ENCODE results near the gene TSNAXIP1. TPM values are rescaled to one million over a fixed set of nuclear protein-coding genes. Genes with fewer than 3 reads are reported as not detected.

Gene TSNAXIP1
- total and polyA plus RNA-seq, 4 donors = 0.09 to 1.5 (median 0.69) TPM

DNA sequence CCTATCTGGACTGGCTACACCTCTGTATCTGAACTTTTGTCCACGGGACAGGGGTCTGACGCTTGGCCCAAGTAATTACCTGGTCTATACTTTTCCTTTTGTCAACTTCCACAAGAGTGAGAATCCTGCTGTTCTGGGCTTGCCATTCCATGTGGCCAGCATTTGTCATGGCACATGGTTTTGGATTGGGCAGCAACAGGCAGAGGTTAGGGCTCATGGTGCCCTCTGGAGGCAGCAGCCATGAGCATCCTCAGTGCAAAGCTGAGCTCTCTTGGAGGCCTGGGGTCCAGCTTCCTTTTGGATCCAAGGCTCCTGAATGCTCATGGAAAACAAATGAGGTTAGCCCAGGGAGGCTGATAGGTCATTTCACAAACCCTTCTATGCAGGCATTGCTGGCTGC is 58.6 kb downstream of the TSNAXIP1 start:
- 95% methylated on average over 2 of the region's 2 CpGs for WGBS
- no peak overlapping the region for H3K9ac ChIP-seq (ENCODE audit: low read depth in 1 of 2, low read length in 2 of 2)
- no peak for TF ChIP-seq HNF4A (conservative IDR thresholded peaks at IDR 0.05)
- TF ChIP-seq TAF1 (conservative IDR thresholded peaks at IDR 0.05) = no peak
- TF ChIP-seq, protein P1, sequence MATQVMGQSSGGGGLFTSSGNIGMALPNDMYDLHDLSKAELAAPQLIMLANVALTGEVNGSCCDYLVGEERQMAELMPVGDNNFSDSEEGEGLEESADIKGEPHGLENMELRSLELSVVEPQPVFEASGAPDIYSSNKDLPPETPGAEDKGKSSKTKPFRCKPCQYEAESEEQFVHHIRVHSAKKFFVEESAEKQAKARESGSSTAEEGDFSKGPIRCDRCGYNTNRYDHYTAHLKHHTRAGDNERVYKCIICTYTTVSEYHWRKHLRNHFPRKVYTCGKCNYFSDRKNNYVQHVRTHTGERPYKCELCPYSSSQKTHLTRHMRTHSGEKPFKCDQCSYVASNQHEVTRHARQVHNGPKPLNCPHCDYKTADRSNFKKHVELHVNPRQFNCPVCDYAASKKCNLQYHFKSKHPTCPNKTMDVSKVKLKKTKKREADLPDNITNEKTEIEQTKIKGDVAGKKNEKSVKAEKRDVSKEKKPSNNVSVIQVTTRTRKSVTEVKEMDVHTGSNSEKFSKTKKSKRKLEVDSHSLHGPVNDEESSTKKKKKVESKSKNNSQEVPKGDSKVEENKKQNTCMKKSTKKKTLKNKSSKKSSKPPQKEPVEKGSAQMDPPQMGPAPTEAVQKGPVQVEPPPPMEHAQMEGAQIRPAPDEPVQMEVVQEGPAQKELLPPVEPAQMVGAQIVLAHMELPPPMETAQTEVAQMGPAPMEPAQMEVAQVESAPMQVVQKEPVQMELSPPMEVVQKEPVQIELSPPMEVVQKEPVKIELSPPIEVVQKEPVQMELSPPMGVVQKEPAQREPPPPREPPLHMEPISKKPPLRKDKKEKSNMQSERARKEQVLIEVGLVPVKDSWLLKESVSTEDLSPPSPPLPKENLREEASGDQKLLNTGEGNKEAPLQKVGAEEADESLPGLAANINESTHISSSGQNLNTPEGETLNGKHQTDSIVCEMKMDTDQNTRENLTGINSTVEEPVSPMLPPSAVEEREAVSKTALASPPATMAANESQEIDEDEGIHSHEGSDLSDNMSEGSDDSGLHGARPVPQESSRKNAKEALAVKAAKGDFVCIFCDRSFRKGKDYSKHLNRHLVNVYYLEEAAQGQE (IDR thresholded peaks at IDR 0.05) = no peak
- TF ChIP-seq, protein P2, sequence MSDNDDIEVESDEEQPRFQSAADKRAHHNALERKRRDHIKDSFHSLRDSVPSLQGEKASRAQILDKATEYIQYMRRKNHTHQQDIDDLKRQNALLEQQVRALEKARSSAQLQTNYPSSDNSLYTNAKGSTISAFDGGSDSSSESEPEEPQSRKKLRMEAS (IDR thresholded peaks at IDR 0.05) = peak; percentile 46
- TF ChIP-seq, protein P3, sequence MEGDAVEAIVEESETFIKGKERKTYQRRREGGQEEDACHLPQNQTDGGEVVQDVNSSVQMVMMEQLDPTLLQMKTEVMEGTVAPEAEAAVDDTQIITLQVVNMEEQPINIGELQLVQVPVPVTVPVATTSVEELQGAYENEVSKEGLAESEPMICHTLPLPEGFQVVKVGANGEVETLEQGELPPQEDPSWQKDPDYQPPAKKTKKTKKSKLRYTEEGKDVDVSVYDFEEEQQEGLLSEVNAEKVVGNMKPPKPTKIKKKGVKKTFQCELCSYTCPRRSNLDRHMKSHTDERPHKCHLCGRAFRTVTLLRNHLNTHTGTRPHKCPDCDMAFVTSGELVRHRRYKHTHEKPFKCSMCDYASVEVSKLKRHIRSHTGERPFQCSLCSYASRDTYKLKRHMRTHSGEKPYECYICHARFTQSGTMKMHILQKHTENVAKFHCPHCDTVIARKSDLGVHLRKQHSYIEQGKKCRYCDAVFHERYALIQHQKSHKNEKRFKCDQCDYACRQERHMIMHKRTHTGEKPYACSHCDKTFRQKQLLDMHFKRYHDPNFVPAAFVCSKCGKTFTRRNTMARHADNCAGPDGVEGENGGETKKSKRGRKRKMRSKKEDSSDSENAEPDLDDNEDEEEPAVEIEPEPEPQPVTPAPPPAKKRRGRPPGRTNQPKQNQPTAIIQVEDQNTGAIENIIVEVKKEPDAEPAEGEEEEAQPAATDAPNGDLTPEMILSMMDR (IDR thresholded peaks at IDR 0.05; ENCODE audit: low read depth, low read length, missing input control) = peak; percentile 49
- TF ChIP-seq RAD21 (IDR thresholded peaks at IDR 0.05) = peak; percentile 77 to 80
- no peak for TF ChIP-seq EGR1 (IDR thresholded peaks at IDR 0.05; ENCODE audit: low read depth in 2 of 2)
- no peaks in the 10 kb centered on the region for H3K9me3 ChIP-seq (ENCODE audit: control insufficient read depth in 4 of 4, low read length in 3 of 4)
- no peak overlapping the region for H3K27ac ChIP-seq (ENCODE audit: low read depth in 1 of 2, low read length in 2 of 2)
- H3K36me3 ChIP-seq (ENCODE audit: control insufficient read depth in 4 of 4, insufficient read depth in 3 of 4, low read depth in 1 of 4, low read length in 3 of 4) = peaks cover 0 to 19% (median 6%) of the 10 kb centered on the region in 4 donors
- no peaks in the 10 kb centered on the region for H3K4me1 ChIP-seq (ENCODE audit: control insufficient read depth in 4 of 4, insufficient read depth in 4 of 4, low read length in 3 of 4)
- DNase-seq (ENCODE audit: low spot score) = no peak
- no peak overlapping the region for H3K4me3 ChIP-seq (ENCODE audit: low read depth in 1 of 3, low read length in 3 of 3)
- H3K27me3 ChIP-seq (ENCODE audit: control insufficient read depth in 4 of 4, insufficient read depth in 4 of 4, low read length in 3 of 4) = no peaks in the 10 kb centered on the region

DNA sequence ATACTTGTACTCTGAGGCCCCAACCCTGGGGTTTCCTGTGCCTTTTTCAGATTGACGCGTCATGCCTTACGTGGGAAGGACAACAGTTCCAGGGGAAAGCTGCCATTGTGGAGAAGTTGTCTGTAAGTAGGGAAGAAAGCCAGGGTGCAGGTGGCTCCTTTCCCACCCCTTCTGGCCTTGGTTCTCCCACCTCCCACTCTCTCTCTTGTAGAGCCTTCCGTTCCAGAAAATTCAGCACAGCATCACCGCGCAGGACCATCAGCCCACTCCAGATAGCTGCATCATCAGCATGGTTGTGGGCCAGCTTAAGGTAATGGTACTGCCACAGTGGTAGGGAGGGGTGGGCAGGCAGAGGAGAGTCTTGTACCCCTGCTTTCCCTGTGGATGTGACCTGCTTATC is 61.6 kb downstream of the TSNAXIP1 start:
- Histone ChIP-seq H3K27me3 (ENCODE audit: control insufficient read depth in 4 of 4, insufficient read depth in 4 of 4, low read length in 3 of 4) (no peaks in the 10 kb centered on the region), H3K4me1 (ENCODE audit: control insufficient read depth in 4 of 4, insufficient read depth in 4 of 4, low read length in 3 of 4) (peaks cover 0 to 8% (median 4%) of the 10 kb centered on the region in 4 donors), H3K36me3 (ENCODE audit: control insufficient read depth in 4 of 4, insufficient read depth in 3 of 4, low read depth in 1 of 4, low read length in 3 of 4) (peaks cover 0 to 19% (median 9%) of the 10 kb centered on the region in 4 donors), H3K9me3 (ENCODE audit: control insufficient read depth in 4 of 4, low read length in 3 of 4) (no peaks in the 10 kb centered on the region), H3K9ac (ENCODE audit: low read depth in 1 of 2, low read length in 2 of 2) (no peak overlapping the region), H3K4me3 (ENCODE audit: low read depth in 1 of 3, low read length in 3 of 3) (no peak overlapping the region), H3K27ac (ENCODE audit: low read depth in 1 of 2, low read length in 2 of 2) (no peak overlapping the region)
- 97% methylated on average over 6 of the region's 6 CpGs for WGBS
- DNase-seq (ENCODE audit: low spot score) = no peak
- TF ChIP-seq GABPA (IDR thresholded peaks at IDR 0.05 in 1 of 2, conservative IDR thresholded peaks at IDR 0.05 in 1 of 2) (no peak), YY1 (IDR thresholded peaks at IDR 0.05) (no peak), EGR1 (IDR thresholded peaks at IDR 0.05; ENCODE audit: low read depth in 2 of 2) (no peak), FOXA2 (IDR thresholded peaks at IDR 0.05) (no peak), SP1 (IDR thresholded peaks at IDR 0.05) (no peak), RAD21 (IDR thresholded peaks at IDR 0.05) (no peak), NR2F2 (IDR thresholded peaks at IDR 0.05) (no peak), TAF1 (conservative IDR thresholded peaks at IDR 0.05) (no peak)
- TF ChIP-seq, protein P4, sequence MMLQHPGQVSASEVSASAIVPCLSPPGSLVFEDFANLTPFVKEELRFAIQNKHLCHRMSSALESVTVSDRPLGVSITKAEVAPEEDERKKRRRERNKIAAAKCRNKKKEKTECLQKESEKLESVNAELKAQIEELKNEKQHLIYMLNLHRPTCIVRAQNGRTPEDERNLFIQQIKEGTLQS (IDR thresholded peaks at IDR 0.05) = no peak
- TF ChIP-seq, protein P1 (IDR thresholded peaks at IDR 0.05) = no peak
- TF ChIP-seq, protein P5, sequence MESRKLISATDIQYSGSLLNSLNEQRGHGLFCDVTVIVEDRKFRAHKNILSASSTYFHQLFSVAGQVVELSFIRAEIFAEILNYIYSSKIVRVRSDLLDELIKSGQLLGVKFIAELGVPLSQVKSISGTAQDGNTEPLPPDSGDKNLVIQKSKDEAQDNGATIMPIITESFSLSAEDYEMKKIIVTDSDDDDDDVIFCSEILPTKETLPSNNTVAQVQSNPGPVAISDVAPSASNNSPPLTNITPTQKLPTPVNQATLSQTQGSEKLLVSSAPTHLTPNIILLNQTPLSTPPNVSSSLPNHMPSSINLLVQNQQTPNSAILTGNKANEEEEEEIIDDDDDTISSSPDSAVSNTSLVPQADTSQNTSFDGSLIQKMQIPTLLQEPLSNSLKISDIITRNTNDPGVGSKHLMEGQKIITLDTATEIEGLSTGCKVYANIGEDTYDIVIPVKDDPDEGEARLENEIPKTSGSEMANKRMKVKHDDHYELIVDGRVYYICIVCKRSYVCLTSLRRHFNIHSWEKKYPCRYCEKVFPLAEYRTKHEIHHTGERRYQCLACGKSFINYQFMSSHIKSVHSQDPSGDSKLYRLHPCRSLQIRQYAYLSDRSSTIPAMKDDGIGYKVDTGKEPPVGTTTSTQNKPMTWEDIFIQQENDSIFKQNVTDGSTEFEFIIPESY (IDR thresholded peaks at IDR 0.05) = no peak
